ENCODE results near the gene GGACT.
"Not testable (repeated sequence)": the region's sequence is repeated elsewhere in the genome, so short reads cannot be mapped to it uniquely, and the experiment has no call there.

Gene GGACT

DNA sequence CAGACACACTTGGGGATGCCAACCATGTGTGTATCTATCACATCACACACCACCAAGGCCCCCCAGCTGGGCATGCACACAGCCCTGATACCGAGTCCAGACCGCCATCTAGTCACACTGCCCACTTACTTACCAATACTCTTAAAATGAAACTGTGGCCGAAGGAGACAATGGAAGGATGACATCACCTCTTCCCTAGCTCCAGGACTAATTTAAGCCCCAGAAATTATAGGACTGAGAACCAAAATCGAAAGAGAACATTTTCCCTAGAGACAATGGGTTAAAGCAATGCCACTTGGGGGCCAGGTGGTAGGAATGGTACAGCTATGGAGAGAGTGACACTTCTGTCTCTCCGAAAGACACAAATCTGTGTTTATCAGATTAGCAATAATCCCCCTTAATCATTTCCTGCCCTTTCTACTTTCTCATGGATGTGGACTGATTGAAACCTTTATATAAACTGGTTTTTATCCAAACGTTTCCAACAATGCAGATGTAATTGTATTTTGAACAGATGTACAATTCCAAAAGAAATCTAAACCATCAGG, 663 bp upstream of the GGACT start:
- TF ChIP-seq, protein P1, sequence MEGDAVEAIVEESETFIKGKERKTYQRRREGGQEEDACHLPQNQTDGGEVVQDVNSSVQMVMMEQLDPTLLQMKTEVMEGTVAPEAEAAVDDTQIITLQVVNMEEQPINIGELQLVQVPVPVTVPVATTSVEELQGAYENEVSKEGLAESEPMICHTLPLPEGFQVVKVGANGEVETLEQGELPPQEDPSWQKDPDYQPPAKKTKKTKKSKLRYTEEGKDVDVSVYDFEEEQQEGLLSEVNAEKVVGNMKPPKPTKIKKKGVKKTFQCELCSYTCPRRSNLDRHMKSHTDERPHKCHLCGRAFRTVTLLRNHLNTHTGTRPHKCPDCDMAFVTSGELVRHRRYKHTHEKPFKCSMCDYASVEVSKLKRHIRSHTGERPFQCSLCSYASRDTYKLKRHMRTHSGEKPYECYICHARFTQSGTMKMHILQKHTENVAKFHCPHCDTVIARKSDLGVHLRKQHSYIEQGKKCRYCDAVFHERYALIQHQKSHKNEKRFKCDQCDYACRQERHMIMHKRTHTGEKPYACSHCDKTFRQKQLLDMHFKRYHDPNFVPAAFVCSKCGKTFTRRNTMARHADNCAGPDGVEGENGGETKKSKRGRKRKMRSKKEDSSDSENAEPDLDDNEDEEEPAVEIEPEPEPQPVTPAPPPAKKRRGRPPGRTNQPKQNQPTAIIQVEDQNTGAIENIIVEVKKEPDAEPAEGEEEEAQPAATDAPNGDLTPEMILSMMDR (conservative IDR thresholded peaks at IDR 0.05; ENCODE audit: low read depth, low read length) = no peak
- H3K4me3 ChIP-seq (ENCODE audit: low read depth, low read length) = no peak overlapping the region
- no peak for DNase-seq (ENCODE audit: low read depth)

DNA sequence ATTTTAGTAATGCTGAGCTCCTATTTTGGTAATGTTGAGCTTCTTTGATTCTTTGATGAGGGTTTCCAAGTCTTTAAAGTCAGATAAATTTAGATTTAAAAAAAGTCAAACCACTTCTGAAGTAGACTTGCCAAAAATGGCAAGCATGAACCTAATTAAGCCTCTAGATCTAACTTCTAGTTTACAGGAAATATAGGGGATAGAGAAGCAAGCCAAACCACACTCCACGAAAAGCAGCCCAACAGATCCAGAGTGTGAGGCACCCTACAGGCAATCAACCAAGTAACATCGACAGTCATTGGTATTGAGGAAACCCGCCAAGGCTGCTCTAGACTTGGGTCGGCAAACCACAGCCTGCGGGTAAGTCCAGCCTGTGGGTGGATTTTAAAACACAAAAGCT, 3.7 kb downstream of the GGACT start:
- no peak for DNase-seq (ENCODE audit: low read depth)
- TF ChIP-seq, protein P1 (conservative IDR thresholded peaks at IDR 0.05; ENCODE audit: low read depth, low read length) = no peak
- no peak overlapping the region for H3K4me3 ChIP-seq (ENCODE audit: low read depth, low read length)

DNA sequence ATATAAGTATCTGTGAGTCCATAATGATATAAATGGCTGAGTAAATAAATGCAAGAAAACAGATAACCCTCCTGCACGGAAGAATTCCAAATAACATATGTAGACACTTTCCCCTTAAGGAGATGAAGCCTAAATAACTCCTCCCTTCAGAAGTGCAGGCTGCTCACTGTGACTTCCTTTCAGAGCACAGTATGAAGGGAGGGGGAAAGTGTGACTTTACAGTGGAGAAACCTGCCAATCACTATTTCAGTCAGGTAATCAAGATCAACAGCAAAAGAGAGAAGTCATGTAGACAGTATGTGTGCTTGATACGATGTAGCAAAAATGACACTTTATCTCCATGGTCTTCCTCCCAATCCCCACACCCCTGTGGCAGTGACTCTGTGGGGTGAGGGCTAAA, 7.1 kb downstream of the GGACT start:
- DNase-seq (ENCODE audit: low read depth) = no peak
- TF ChIP-seq, protein P1 (conservative IDR thresholded peaks at IDR 0.05; ENCODE audit: low read depth, low read length) = no peak
- no peak overlapping the region for H3K4me3 ChIP-seq (ENCODE audit: low read depth, low read length)

DNA sequence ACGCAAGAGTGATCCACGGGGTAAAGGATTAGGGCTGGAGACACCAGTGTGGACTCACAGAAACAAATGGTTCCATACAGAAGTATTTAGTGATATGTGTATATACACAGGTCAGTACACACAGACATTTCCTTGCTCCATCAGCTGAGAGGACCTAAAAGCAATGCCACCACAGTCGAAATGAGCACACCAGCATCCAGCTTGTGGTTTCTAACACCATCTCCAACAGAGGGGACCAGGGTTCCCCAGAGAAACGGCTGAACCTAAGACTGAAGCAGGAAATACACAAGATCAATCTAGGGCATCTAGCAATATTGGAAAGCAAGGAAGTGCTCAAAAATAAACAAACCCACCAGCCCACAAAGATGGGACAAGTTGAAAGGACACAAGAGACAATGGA, 7.6 kb downstream of the GGACT start:
- TF ChIP-seq, protein P1 (conservative IDR thresholded peaks at IDR 0.05; ENCODE audit: low read depth, low read length) = no peak
- no peak overlapping the region for H3K4me3 ChIP-seq (ENCODE audit: low read depth, low read length)
- DNase-seq (ENCODE audit: low read depth) = no peak

DNA sequence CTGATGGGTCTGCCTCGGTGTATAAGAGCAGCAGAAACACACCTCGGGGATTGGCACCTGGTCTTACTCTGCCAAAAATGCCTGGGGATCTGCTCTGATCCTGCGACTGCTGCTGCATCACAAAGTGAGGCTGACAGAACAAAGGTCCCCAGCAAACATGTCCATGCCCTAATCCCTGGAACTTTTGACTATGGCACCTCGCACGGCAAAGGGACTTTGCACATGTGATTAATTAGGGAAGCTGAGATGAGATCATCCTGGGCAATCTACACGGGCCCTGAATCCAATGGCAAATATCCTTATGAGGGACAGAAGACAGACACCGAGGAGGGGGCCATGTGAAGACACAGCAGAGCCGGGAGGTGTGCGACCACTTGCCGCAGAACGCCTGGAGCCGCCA, 8.5 kb downstream of the GGACT start:
- TF ChIP-seq, protein P1 (conservative IDR thresholded peaks at IDR 0.05; ENCODE audit: low read depth, low read length) = no peak
- H3K4me3 ChIP-seq (ENCODE audit: low read depth, low read length) = no peak overlapping the region

DNA sequence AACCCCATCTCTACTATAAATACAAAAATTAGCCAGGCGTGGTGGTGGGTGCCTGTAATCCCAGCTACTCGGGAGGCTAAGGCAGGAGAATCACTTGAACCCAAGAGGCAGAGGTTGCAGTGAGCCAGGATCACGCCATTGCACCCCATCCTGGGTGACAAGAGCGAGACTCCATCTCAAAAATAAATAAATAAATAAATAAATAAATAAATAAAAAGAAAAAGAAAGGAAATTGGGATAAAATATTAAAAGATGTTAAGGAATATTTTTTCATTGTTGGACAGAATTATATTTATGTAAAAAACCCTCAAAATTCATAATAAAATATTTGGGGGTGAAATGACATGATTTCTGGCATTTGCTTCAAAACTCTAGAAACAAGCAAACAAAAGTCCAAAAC, 11.3 kb downstream of the GGACT start:
- not testable (repeated sequence) for H3K4me3 ChIP-seq (ENCODE audit: low read depth, low read length); DNase-seq (ENCODE audit: low read depth)

More for the DNA sequence above, 8.5 kb downstream of the GGACT start:
- no peak for DNase-seq (ENCODE audit: low read depth)

DNA sequence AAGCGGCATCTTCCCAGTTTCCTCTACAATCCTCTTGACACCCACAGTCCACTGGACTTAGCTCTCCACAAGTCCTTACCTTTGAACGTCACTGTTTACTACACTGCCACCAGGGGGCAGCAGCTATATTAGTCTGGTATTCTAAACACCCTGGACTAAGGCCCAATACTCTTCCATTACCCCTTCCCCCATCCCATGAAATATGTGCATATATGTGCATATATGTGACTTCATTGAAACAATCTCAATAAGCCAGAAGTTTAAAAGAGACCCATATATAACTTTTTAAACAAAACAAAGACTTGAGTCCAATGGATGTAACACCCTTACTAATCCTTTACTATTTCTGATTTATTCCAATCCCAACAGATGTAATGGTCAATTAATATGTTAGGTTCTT, 15.5 kb downstream of the GGACT start:
- TF ChIP-seq, protein P1 (conservative IDR thresholded peaks at IDR 0.05; ENCODE audit: low read depth, low read length) = peak; percentile 83
- DNase-seq (ENCODE audit: low read depth) = peak; percentile 93
- H3K4me3 ChIP-seq (ENCODE audit: low read depth, low read length) = no peak overlapping the region
